HCT116 (cell line): ENCODE measurements around the gene KCNMB2. TPM values are rescaled to one million over a fixed set of nuclear protein-coding genes. Genes with fewer than 3 reads are reported as not detected.

Experiments used
- ATAC-seq: fragments of 200-7000 bp; cut with Tn5 transposase; 2 replicates; pipeline ENCODE4 v1.9.1; 2020; ENCODE audit warnings: mild to moderate bottlenecking, moderate library complexity
- BruUV-seq: library from RNA; stranded (reverse); fragments of 400-500 nt; replicated peaks from 2 replicates; lab custom pipeline; 2021; lab: Mats Ljungman, UMichigan
- CTCF ChIA-PET: fragments of 300-600 bp; sonication (Branson Sonifier 250); formaldehyde crosslinking; loops from one replicate; lab custom pipeline; 2021; ENCODE audit warnings: antibody characterized with exemption; lab: Charles Lee
- POLR2A ChIA-PET: fragments of 300-600, 350-600 bp; sonication (Branson Sonifier 250); formaldehyde crosslinking; loops from one replicate; lab custom pipeline; 2021; ENCODE audit warnings: antibody characterized with exemption; lab: Charles Lee
- RAD21 ChIA-PET, 2 experiments: fragments of 300-600 bp; sonication (Branson Sonifier 250); formaldehyde crosslinking; loops; one replicate each; lab custom pipeline; 2023; ENCODE audit warnings: low total read pairs in 2 of 2; ENCODE audit not compliant: uncharacterized antibody in 2 of 2, unreplicated experiment in 2 of 2, low non-redundant PET in 1 of 2; lab: Charles Lee
- DNase-seq: peaks from one replicate; pipeline ENCODE4 v3.0.0-alpha.2; 2010; ENCODE audit warnings: low read depth, low spot score
- H2AFZ ChIP-seq: fragments of 200-600 bp; shearing (Covaris generic), sonication (generic); 2 replicates; pipeline ENCODE4 v1.6.1; 2017; ENCODE audit warnings: low read depth, mixed run types, mixed read lengths, antibody characterized with exemption, low read length; ENCODE audit not compliant: poor library complexity, severe bottlenecking
- H3K27ac ChIP-seq: 2 replicates; pipeline ENCODE4 v1.5.1; 2012; ENCODE audit warnings: low read depth, low read length
- H3K27me3 ChIP-seq: fragments of 200-600 bp; sonication (generic); 2 replicates; pipeline ENCODE4 v1.6.1; 2016; ENCODE audit warnings: mixed run types, low read length, mixed read lengths; ENCODE audit not compliant: insufficient read depth
- H3K36me3 ChIP-seq, 2 experiments: fragments of 200-500 bp in 1 of 2; fragments of 200-600 bp in 1 of 2; sonication (Bioruptor generic) in 1 of 2; sonication (generic) in 1 of 2; 2 replicates each; pipeline versions ENCODE4 v1.5.1 to v1.6.1; 2014 to 2016; ENCODE audit warnings: low read length in 2 of 2, inconsistent platforms in 1 of 2, mixed read lengths in 1 of 2, mixed run types in 1 of 2; ENCODE audit not compliant: insufficient read depth in 2 of 2, control insufficient read depth in 1 of 2
- H3K4me1 ChIP-seq, 2 experiments: fragments of 200-600 bp in 1 of 2; sonication (generic) in 1 of 2; 2 replicates each; pipeline versions ENCODE4 v1.5.1 to v1.6.1; 2012 to 2017; ENCODE audit warnings: low read length in 2 of 2, inconsistent platforms in 1 of 2, mild to moderate bottlenecking in 1 of 2, mixed read lengths in 1 of 2, mixed run types in 1 of 2, moderate library complexity in 1 of 2; ENCODE audit not compliant: insufficient read depth in 2 of 2, control insufficient read depth in 1 of 2
- H3K4me2 ChIP-seq: fragments of 200-600 bp; sonication (generic); 2 replicates; pipeline ENCODE4 v1.6.1; 2017; ENCODE audit warnings: mixed run types, low read length, mixed read lengths
- H3K4me3 ChIP-seq, 2 experiments: fragments of 200-600 bp in 1 of 2; sonication (generic) in 1 of 2; replicated peaks in 1 of 2; 2 replicates each; pipeline ENCODE4 v1.5.1; 2011 to 2016; ENCODE audit warnings: low read length in 2 of 2, control low read depth in 1 of 2, low read depth in 1 of 2, mild to moderate bottlenecking in 1 of 2, mixed read lengths in 1 of 2, mixed run types in 1 of 2
- H3K79me2 ChIP-seq: fragments of 200-600 bp; sonication (generic); 2 replicates; pipeline ENCODE4 v1.6.1; 2017; ENCODE audit warnings: mild to moderate bottlenecking, mixed run types, low read length, moderate library complexity, mixed read lengths; ENCODE audit not compliant: insufficient read depth
- H3K9ac ChIP-seq: fragments of 200-600 bp; sonication (generic); 2 replicates; pipeline ENCODE4 v1.6.1; 2016; ENCODE audit warnings: low read length, mixed read lengths
- H3K9me2 ChIP-seq: fragments of 200-600 bp; sonication (generic), shearing (Covaris generic); 2 replicates; pipeline ENCODE4 v1.6.1; 2017; ENCODE audit warnings: mixed run types, mild to moderate bottlenecking, moderate library complexity; ENCODE audit not compliant: insufficient read depth
- H3K9me3 ChIP-seq, 2 experiments: fragments of 200-500 bp in 1 of 2; fragments of 200-600 bp in 1 of 2; sonication (Bioruptor generic) in 1 of 2; sonication (generic) in 1 of 2; 2 replicates each; pipeline ENCODE4 v1.6.1; 2014 to 2017; ENCODE audit warnings: low read length in 2 of 2, mixed read lengths in 2 of 2, inconsistent platforms in 1 of 2, low read depth in 1 of 2, mild to moderate bottlenecking in 1 of 2, mixed run types in 1 of 2, moderate library complexity in 1 of 2; ENCODE audit not compliant: control insufficient read depth in 1 of 2, insufficient read depth in 1 of 2
- H4K20me1 ChIP-seq: fragments of 200-600 bp; sonication (generic), shearing (Covaris generic); 2 replicates; pipeline ENCODE4 v1.6.1; 2017; ENCODE audit warnings: mixed run types, mild to moderate bottlenecking, moderate library complexity; ENCODE audit not compliant: insufficient read depth
- CEBPB ChIP-seq: IDR thresholded peaks from 2 replicates; pipeline ENCODE4 v1.6.1; 2012; ENCODE audit warnings: low read depth
- ELF1 ChIP-seq: IDR thresholded peaks from 2 replicates; pipeline ENCODE4 v1.6.1; 2012; ENCODE audit warnings: low read depth, borderline replicate concordance
- EZH2 ChIP-seq: fragments of 200-600 bp; sonication (generic); IDR thresholded peaks from 2 replicates; pipeline ENCODE4 v1.6.1; 2017; ENCODE audit warnings: antibody characterized with exemption, mixed run types
- EZH2phosphoT487 ChIP-seq: fragments of 200-600 bp; IDR thresholded peaks from 2 replicates; pipeline ENCODE4 v1.6.1; 2018; ENCODE audit warnings: antibody characterized with exemption, borderline replicate concordance
- JUND ChIP-seq: IDR thresholded peaks from 2 replicates; pipeline ENCODE4 v1.6.1; 2012
- POLR2AphosphoS5 ChIP-seq: IDR thresholded peaks from 2 replicates; pipeline ENCODE4 v1.6.1; 2011; ENCODE audit warnings: mild to moderate bottlenecking, low read depth, low read length, moderate library complexity
- RAD21 ChIP-seq: IDR thresholded peaks from 2 replicates; pipeline ENCODE4 v1.6.1; 2012; ENCODE audit warnings: low read depth, mild to moderate bottlenecking
- SRF ChIP-seq: IDR thresholded peaks from 2 replicates; pipeline ENCODE4 v1.6.1; 2012; ENCODE audit warnings: low read depth
- YY1 ChIP-seq: IDR thresholded peaks from 2 replicates; pipeline ENCODE4 v1.6.1; 2011; ENCODE audit warnings: low read length, low read depth, moderate library complexity, mild to moderate bottlenecking; ENCODE audit not compliant: insufficient replicate concordance; ENCODE audit errors: extremely low read depth
- ZBTB33 ChIP-seq: IDR thresholded peaks from 2 replicates; pipeline ENCODE4 v1.6.1; 2011; ENCODE audit warnings: mild to moderate bottlenecking, low read length, moderate library complexity; ENCODE audit not compliant: insufficient replicate concordance; ENCODE audit errors: extremely low read depth
- ZNF274 ChIP-seq: fragments of 200-500 bp; sonication (Bioruptor generic); IDR thresholded peaks from 2 replicates; pipeline ENCODE4 v1.6.1; 2014; ENCODE audit warnings: mild to moderate bottlenecking, low read depth, low read length, inconsistent platforms
- intact Hi-C: fragments of 100-400 bp; cut with micrococcal nuclease; formaldehyde crosslinking; loops from 2 replicates; pipeline ENCODE4 v1.10.0; 2022
- total RNA-seq: library from RNA; stranded (reverse); gene quantifications from one replicate; pipeline ENCODE4 v1.2.1, GENCODE V29; 2021; ENCODE audit not compliant: unreplicated experiment
- TF ChIP-seq, protein P1 (sequence below): IDR thresholded peaks from 2 replicates; pipeline ENCODE4 v1.6.1; 2012

Gene KCNMB2
- total RNA-seq, 1 experiment from 2014 or later, result not detected

- Histone ChIP-seq H3K9me2 (no peaks in the 10 kb centered on the region), H4K20me1 (no peaks in the 10 kb centered on the region), H3K27ac (no peak overlapping the region), H3K9ac (no peak overlapping the region), H2AFZ (no peak overlapping the region), H3K4me2 (no peak overlapping the region), H3K4me3 (no peak overlapping the region), H3K27me3 (no peaks in the 10 kb centered on the region), H3K4me1 (peaks cover 0 to 12% of the 10 kb centered on the region in 2 experiments; a peak in 1 of 4 replicates), H3K9me3 (no peaks in the 10 kb centered on the region), H3K79me2 (no peaks in the 10 kb centered on the region), H3K36me3 (no peaks in the 10 kb centered on the region)
- TF ChIP-seq EZH2phosphoT487 (no peak), ZBTB33 (no peak), YY1 (no peak), JUND (no peak), SRF (no peak), CEBPB (no peak), RAD21 (no peak), EZH2 (no peak), POLR2AphosphoS5 (no peak), ELF1 (no peak), ZNF274 (no peak)
- TF ChIP-seq, protein P1, sequence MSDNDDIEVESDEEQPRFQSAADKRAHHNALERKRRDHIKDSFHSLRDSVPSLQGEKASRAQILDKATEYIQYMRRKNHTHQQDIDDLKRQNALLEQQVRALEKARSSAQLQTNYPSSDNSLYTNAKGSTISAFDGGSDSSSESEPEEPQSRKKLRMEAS, result no peak
- CTCF ChIA-PET, result no interaction called here
- ATAC-seq (no peak), DNase-seq (no peak)
- RAD21 ChIA-PET, result no interaction called here
- intact Hi-C loops, result no loop called here
- BruUV-seq, result no TSS peak
- POLR2A ChIA-PET, result no interaction called here
These were observed 135.6 kb downstream of the KCNMB2 start for GRCh38 chr3:178671791-178672190.
